ENCODE results near the gene GOLGA8S.

DNA sequence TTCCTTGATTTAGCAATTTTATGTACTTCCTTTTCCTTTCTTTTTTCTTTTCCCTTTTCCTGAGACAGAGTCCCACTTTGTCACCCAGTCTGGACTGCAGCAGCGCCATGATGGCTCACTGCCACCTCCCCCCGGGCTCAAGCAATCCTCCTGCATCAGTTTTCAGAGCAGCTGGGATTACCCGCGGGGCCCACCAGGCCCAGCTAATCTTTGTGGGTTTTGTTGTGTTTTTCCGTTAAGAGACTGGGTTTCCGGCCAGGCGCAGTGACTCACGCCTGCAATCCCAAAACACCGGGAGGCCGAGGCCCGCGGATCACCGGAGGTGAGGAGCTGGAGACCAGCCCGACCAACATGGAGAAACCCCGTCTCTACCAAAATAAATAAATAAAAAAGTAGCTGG, 17.7 kb downstream of the GOLGA8S start:
- no peak for TF ChIP-seq POLR2A (IDR thresholded peaks at IDR 0.05; ENCODE audit: low read length)
- no peak for TF ChIP-seq GATA1 (IDR thresholded peaks at IDR 0.05; ENCODE audit: low read depth, low read length)
